Activated naive CD4-positive, alpha-beta T cell treated with anti-CD3 and anti-CD28 coated beads for 36 hours (primary cell): ENCODE measurements around the gene DLG2. TPM values are rescaled to one million over a fixed set of nuclear protein-coding genes. Genes with fewer than 3 reads are reported as not detected.
A peak's percentile ranks its signal among the peaks of the same experiment; 100 is the strongest.

ENCODE experiments used
- CTCF ChIA-PET: fragments of 350-600 bp; sonication (Branson Sonifier 250); formaldehyde crosslinking; loops from one replicate; lab custom pipeline; 2021; ENCODE audit warnings: antibody characterized with exemption; lab: Charles Lee
- DNase-seq: peaks from one replicate; pipeline ENCODE4 v3.0.0-alpha.2; 2020
- H3K27ac Mint-ChIP-seq: one replicate; pipeline ENCODE4 v1.8.0; 2021; ENCODE audit warnings: mild to moderate bottlenecking, mixed read lengths
- H3K27me3 Mint-ChIP-seq: one replicate; pipeline ENCODE4 v1.8.0; 2021; ENCODE audit warnings: low read depth, mixed read lengths
- H3K36me3 Mint-ChIP-seq: one replicate; pipeline ENCODE4 v1.8.0; 2021; ENCODE audit warnings: low read depth, mixed read lengths
- H3K4me1 Mint-ChIP-seq: one replicate; pipeline ENCODE4 v1.8.0; 2021; ENCODE audit warnings: low read depth, mixed read lengths
- H3K4me3 Mint-ChIP-seq: one replicate; pipeline ENCODE4 v1.8.0; 2021; ENCODE audit warnings: mild to moderate bottlenecking, moderate library complexity, mixed read lengths
- H3K9me3 Mint-ChIP-seq: one replicate; pipeline ENCODE4 v1.8.0; 2021; ENCODE audit warnings: mixed read lengths
- intact Hi-C: fragments of 100-400 bp; cut with micrococcal nuclease; formaldehyde crosslinking; loops from one replicate; pipeline ENCODE4 v1.15.1; 2023
- total RNA-seq, 2 experiments: library from RNA; stranded (reverse); gene quantifications; one replicate each; pipeline ENCODE4 v1.2.3, GENCODE V29; 2021

The DLG2 gene
- total RNA-seq, 2 experiments from 2014 or later = 3.3 to 4.6 TPM

DNA sequence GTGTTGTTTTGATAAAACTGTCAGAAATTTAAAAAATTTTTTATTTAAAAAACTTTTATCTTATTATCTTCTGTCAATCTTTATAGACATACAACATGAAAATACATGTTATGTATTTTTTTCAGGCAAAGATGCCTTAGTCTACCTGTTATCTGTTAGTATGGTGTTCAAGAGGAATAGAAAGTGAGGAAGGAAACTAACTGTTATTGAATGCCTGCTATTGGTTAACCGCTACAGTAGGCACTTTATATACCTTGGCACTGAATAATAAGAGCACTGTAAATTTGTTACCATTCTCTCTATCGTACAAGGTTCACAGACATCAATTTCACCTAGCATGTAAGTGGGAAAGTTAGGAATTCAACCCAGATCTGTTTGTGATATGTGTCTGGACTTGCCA is 2068.9 kb downstream of the DLG2 start:
- intact Hi-C loops = no loop called here
- Mint-ChIP-seq H3K4me1 (no peaks in the 10 kb centered on the region), H3K27ac (no peak overlapping the region), H3K36me3 (no peaks in the 10 kb centered on the region), H3K4me3 (no peak overlapping the region), H3K27me3 (peaks cover 4% of the 10 kb centered on the region), H3K9me3 (no peaks in the 10 kb centered on the region)
- CTCF ChIA-PET = no interaction called here
- no peak for DNase-seq

DNA sequence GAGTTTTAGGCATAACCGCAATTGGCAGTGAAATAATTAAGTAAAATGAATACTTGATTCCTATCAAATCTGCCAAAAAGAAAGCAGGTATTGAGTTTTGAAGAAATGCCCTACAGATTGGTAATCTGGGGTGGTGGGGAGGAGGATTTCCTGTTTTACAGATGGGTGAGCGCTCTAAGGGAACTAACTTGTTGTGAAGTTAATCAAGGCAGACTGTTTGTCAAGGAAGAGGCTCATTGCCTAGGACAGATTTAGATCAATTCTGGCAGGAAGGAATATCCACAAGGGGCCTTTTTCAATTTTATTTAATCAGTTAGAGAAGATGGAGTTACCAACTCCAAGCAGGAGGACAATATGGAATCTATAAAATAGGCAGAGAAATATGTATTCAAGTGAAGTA is 2069.5 kb downstream of the DLG2 start:
- intact Hi-C loops = no loop called here
- H3K4me1 Mint-ChIP-seq = no peaks in the 10 kb centered on the region
- no peak overlapping the region for H3K27ac Mint-ChIP-seq
- H3K36me3 Mint-ChIP-seq = no peaks in the 10 kb centered on the region
- CTCF ChIA-PET = no interaction called here
- H3K27me3 Mint-ChIP-seq = peaks cover 4% of the 10 kb centered on the region
- H3K4me3 Mint-ChIP-seq = no peak overlapping the region
- no peak for DNase-seq
- no peaks in the 10 kb centered on the region for H3K9me3 Mint-ChIP-seq

GRCh38 chr11:83554876-83555275 is 2072.3 kb downstream of the DLG2 start:
- intact Hi-C loops = no loop called here
- Mint-ChIP-seq H3K27ac (no peak overlapping the region), H3K4me1 (no peaks in the 10 kb centered on the region), H3K36me3 (no peaks in the 10 kb centered on the region), H3K27me3 (no peaks in the 10 kb centered on the region), H3K9me3 (no peaks in the 10 kb centered on the region), H3K4me3 (no peak overlapping the region)
- DNase-seq = no peak
- CTCF ChIA-PET = no interaction called here

DNA sequence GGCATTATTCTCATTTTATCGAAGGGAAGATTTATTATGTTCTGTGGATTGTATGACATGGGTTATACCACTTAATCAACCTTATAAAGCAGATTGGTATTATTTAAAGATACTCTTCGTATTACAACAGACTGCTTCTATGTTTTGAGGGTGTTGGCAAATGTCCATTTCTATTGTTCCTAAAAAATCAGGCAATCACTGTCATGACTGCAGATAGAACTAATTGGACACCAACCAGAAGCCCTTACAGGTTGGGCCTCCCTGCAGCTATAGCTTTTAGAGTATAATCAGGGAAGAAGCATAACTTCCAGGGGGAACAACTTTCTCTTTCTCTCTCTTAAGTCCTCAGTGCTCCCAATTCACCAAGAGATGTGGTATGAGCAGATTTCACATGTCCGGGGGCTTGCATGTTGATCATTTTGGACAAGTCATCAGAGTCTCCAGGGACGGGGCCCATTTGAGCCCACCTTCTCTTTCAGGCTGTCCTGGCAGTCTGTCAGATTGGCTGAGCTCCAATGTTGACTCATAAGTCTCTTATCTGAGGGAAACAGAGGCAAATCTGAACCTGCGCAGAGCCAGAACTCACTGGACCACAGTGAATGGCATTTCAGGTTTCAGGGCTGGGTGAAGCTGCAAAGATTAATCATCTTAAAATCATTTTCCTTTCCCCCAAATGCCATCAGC is 2077.0 kb downstream of the DLG2 start:
- H3K9me3 Mint-ChIP-seq = no peaks in the 10 kb centered on the region
- no peaks in the 10 kb centered on the region for H3K4me1 Mint-ChIP-seq
- no peak for DNase-seq
- no peak overlapping the region for H3K4me3 Mint-ChIP-seq
- H3K27me3 Mint-ChIP-seq = peaks cover 3% of the 10 kb centered on the region
- H3K27ac Mint-ChIP-seq = no peak overlapping the region
- CTCF ChIA-PET = no interaction called here
- H3K36me3 Mint-ChIP-seq = no peaks in the 10 kb centered on the region
- intact Hi-C loops = no loop called here

DNA sequence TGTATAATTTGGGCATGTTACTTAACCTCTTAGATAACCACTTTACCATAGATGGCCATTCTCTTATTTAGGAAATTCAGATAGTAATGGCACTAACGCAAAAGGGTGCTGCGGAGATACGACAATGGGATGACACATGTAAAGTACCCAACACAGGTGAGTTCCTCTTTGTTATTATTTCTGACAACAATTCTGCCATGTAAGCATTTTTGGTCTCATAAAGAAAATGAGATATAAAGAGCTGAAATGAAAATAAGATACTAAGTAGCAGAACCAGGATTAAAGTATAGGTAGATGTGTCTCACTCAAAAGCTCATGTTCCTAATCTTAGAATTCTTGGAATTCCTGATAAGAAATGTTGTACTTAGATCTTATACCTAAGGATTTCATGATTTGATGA is 2080.8 kb downstream of the DLG2 start:
- H3K27me3 Mint-ChIP-seq = peaks cover 3% of the 10 kb centered on the region
- intact Hi-C loops = no loop called here
- no peaks in the 10 kb centered on the region for H3K4me1 Mint-ChIP-seq
- CTCF ChIA-PET = no interaction called here
- no peaks in the 10 kb centered on the region for H3K9me3 Mint-ChIP-seq
- DNase-seq = no peak
- H3K36me3 Mint-ChIP-seq = no peaks in the 10 kb centered on the region
- H3K27ac Mint-ChIP-seq = no peak overlapping the region
- no peak overlapping the region for H3K4me3 Mint-ChIP-seq

DNA sequence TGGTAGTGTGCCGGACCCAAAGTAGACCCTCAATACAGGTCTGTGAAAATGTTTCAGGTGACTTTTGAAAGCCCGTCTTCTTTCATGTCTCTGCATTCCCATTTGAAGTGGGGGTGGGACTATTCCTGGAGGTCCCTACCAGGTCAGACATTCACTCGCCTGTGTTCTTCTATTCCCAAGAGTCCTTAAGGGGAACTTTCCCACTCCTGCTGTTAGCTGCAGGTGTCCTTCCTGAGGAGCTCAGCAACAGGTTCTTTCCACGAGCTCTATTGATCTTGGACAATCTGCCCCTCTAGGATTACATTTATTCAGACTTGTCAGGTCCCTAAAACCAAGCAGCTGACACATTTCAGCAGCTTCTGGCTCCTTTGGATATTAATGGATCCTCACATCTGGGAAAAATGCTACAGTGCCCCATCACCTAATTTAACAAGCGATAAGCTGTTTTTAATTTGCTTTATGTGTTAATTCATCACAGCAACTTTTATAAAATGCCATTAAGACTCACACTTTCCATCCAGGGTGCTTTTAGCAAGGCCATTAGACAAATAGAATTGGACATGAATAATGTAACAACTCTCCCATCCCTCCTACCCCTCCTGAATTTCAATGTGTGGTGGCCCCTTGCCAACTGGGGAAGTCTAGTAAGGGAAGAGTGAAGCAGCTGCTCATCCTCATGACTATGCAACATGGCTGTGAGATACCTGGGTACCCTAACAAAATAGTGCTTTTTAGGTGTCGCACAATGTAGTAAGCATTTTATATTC is 2081.5 kb downstream of the DLG2 start:
- H3K27me3 Mint-ChIP-seq = peaks cover 3% of the 10 kb centered on the region
- no peaks in the 10 kb centered on the region for H3K4me1 Mint-ChIP-seq
- CTCF ChIA-PET = no interaction called here
- no peaks in the 10 kb centered on the region for H3K36me3 Mint-ChIP-seq
- no peak overlapping the region for H3K4me3 Mint-ChIP-seq
- no peak for DNase-seq
- intact Hi-C loops = no loop called here
- no peak overlapping the region for H3K27ac Mint-ChIP-seq
- H3K9me3 Mint-ChIP-seq = no peaks in the 10 kb centered on the region

DNA sequence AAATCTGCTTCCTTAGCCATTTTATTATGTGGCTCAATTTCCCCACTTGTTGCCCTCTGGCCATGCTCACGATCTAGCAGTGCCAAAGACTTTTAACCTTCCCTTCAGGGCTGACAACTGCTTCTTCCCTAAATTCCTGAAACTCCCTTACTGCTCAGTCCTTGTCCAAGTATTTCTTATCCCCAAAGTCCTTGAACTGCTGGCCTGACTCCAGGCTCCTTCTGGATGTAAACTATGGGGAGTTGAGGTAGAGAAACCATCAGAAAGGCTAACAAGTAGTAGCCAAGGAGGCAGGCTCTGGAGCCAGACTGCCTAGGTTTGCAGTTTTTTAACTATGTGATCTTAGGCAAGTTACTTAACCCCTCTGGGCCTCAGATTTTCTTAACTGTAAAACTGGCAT is 2082.3 kb downstream of the DLG2 start:
- H3K9me3 Mint-ChIP-seq = no peaks in the 10 kb centered on the region
- no peak overlapping the region for H3K4me3 Mint-ChIP-seq
- CTCF ChIA-PET = no interaction called here
- no peaks in the 10 kb centered on the region for H3K36me3 Mint-ChIP-seq
- no peaks in the 10 kb centered on the region for H3K4me1 Mint-ChIP-seq
- DNase-seq = no peak
- no peak overlapping the region for H3K27ac Mint-ChIP-seq
- peaks cover 4% of the 10 kb centered on the region for H3K27me3 Mint-ChIP-seq
- intact Hi-C loops = no loop called here

- no peak overlapping the region for H3K4me3 Mint-ChIP-seq
These were observed 2083.3 kb downstream of the DLG2 start for GRCh38 chr11:83543706-83544439.

DNA sequence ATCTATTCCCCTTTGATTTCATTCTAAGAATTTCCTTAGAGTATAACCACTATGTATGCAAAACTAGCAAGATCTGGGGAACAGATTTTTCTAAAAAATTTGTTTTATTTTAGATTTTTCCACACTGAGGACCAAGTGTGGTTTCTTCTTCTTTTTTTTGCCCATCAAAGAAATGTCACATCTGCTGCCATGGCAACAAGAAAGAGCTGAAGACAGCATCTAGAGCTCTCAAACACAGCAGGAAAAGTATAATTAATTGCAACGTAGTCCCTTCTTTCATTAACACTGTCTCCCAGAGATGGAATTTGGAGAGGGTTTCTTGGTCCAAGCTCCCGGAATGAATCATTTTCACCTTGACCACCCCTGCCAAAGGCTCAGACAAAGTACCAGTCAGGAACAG is 2084.3 kb downstream of the DLG2 start:
- H3K36me3 Mint-ChIP-seq = no peaks in the 10 kb centered on the region
- H3K4me3 Mint-ChIP-seq = no peak overlapping the region
- H3K27me3 Mint-ChIP-seq = peaks cover 2% of the 10 kb centered on the region
- intact Hi-C loops = no loop called here
- no peak overlapping the region for H3K27ac Mint-ChIP-seq
- no peak for DNase-seq
- CTCF ChIA-PET = no interaction called here
- H3K4me1 Mint-ChIP-seq = no peaks in the 10 kb centered on the region
- H3K9me3 Mint-ChIP-seq = no peaks in the 10 kb centered on the region

More at GRCh38 chr11:83543706-83544439, 2083.3 kb downstream of the DLG2 start:
- no peaks in the 10 kb centered on the region for H3K4me1 Mint-ChIP-seq
- CTCF ChIA-PET = no interaction called here
- intact Hi-C loops = no loop called here
- H3K27me3 Mint-ChIP-seq = peaks cover 2% of the 10 kb centered on the region
- no peaks in the 10 kb centered on the region for H3K9me3 Mint-ChIP-seq
- DNase-seq = peak; percentile 10
- H3K36me3 Mint-ChIP-seq = no peaks in the 10 kb centered on the region
- no peak overlapping the region for H3K27ac Mint-ChIP-seq

DNA sequence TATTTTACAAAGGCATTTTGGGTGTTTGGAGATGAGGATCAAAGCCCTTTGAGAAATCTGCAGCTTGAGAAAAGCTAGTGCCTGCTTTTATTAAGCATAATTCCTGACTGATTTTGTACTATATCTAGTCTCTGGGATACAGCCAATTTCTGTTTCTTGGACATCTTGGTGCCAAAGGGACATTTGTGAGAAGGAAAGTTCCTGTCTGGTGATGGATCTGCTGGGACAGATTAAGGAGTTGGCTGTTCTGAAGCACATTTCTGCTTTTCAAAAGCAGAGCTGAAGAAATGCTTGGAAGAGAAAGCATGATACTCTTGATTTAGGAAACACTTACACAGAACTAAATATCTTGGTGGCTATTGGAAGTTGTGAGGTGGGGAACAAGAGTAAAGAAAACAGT is 2086.4 kb downstream of the DLG2 start:
- intact Hi-C loops = no loop called here
- H3K36me3 Mint-ChIP-seq = no peaks in the 10 kb centered on the region
- peaks cover 2% of the 10 kb centered on the region for H3K27me3 Mint-ChIP-seq
- H3K9me3 Mint-ChIP-seq = no peaks in the 10 kb centered on the region
- H3K4me1 Mint-ChIP-seq = no peaks in the 10 kb centered on the region
- no peak overlapping the region for H3K4me3 Mint-ChIP-seq
- no peak overlapping the region for H3K27ac Mint-ChIP-seq
- no peak for DNase-seq
- CTCF ChIA-PET = no interaction called here

GRCh38 chr11:83540112-83540675 is 2086.9 kb downstream of the DLG2 start:
- intact Hi-C loops = no loop called here
- no peaks in the 10 kb centered on the region for H3K4me1 Mint-ChIP-seq
- CTCF ChIA-PET = no interaction called here

DNA sequence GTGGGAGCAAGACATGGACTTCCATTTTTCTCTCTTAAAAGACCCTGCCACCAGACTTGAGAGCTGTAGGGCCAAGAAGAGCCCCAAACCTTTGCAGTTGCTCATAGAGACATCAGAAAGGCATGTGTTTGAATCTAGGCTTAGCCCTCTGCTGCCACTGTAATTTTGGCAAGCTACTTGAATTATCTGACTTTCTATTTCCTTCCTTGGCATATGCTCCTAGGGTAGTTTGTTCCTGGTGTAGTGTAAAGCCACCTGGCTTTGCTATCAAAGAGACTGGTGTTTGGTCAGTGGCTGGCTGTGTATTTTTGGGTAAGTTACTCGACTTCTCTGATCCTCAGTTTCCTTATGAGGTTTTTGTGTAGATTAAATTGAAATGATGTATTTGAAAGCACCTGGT is 2088.9 kb downstream of the DLG2 start:
- H3K4me3 Mint-ChIP-seq = no peak overlapping the region
- no peak for DNase-seq
- no peaks in the 10 kb centered on the region for H3K4me1 Mint-ChIP-seq
- H3K9me3 Mint-ChIP-seq = no peaks in the 10 kb centered on the region
- peaks cover 2% of the 10 kb centered on the region for H3K27me3 Mint-ChIP-seq
- H3K27ac Mint-ChIP-seq = no peak overlapping the region
- H3K36me3 Mint-ChIP-seq = no peaks in the 10 kb centered on the region
- intact Hi-C loops = no loop called here
- CTCF ChIA-PET = no interaction called here

More at GRCh38 chr11:83540112-83540675, 2086.9 kb downstream of the DLG2 start:
- no peaks in the 10 kb centered on the region for H3K9me3 Mint-ChIP-seq
- H3K27me3 Mint-ChIP-seq = peaks cover 2% of the 10 kb centered on the region
- no peak for DNase-seq
- no peaks in the 10 kb centered on the region for H3K36me3 Mint-ChIP-seq
- no peak overlapping the region for H3K4me3 Mint-ChIP-seq
- no peak overlapping the region for H3K27ac Mint-ChIP-seq
